HepG2 (cell line): Measurements from ENCODE around the gene OR4D9. TPM values are rescaled to one million over a fixed set of nuclear protein-coding genes. Genes with fewer than 3 reads are reported as not detected.

Experiments
- ARID2 ChIP-seq: sonication (generic); formaldehyde crosslinking; IDR thresholded peaks from 2 replicates; pipeline ENCODE4 v1.8.1; 2022; ENCODE audit warnings: mild to moderate bottlenecking, missing genetic modification reagents, borderline replicate concordance
- CCAR2 ChIP-seq: fragments of 200-400 bp; formaldehyde crosslinking; optimal IDR thresholded peaks from 2 replicates; pipeline ENCODE3; 2018; ENCODE audit warnings: low read depth, mild to moderate bottlenecking, low read length, moderate library complexity
- CREB1 ChIP-seq, 2 experiments: fragments of 450-650 bp in 1 of 2; IDR thresholded peaks; 2 replicates each; pipeline ENCODE4 v1.6.1; 2016 to 2017; ENCODE audit warnings: control low read depth in 1 of 2, mild to moderate bottlenecking in 1 of 2, missing compliant biosample characterization in 1 of 2, missing genetic modification characterization in 1 of 2
- DMAP1 ChIP-seq: IDR thresholded peaks from 2 replicates; pipeline ENCODE4 v1.6.1; 2016
- E2F2 ChIP-seq: sonication (generic); formaldehyde crosslinking; IDR thresholded peaks from 2 replicates; pipeline ENCODE4 v1.4.0; 2020; ENCODE audit warnings: missing genetic modification reagents, borderline replicate concordance
- FOXJ3 ChIP-seq: sonication (generic); formaldehyde crosslinking; IDR thresholded peaks from 2 replicates; pipeline ENCODE4 v1.4.0; 2020; ENCODE audit warnings: missing genetic modification reagents, mild to moderate bottlenecking, borderline replicate concordance
- FOXM1 ChIP-seq: sonication (generic); formaldehyde crosslinking; IDR thresholded peaks from 2 replicates; pipeline ENCODE4 v1.5.0; 2020; ENCODE audit warnings: missing genetic modification reagents
- HMGXB4 ChIP-seq, 2 experiments: sonication (generic) in 1 of 2; formaldehyde crosslinking in 1 of 2; IDR thresholded peaks; 2 replicates each; pipeline versions ENCODE4 v1.4.0 to v1.6.1; 2018 to 2020; ENCODE audit warnings: missing genetic modification reagents in 2 of 2, borderline replicate concordance in 1 of 2, low read depth in 1 of 2, mild to moderate bottlenecking in 1 of 2, missing biosample characterization in 1 of 2
- NFYC ChIP-seq: IDR thresholded peaks from 2 replicates; pipeline ENCODE4 v1.6.1; 2016; ENCODE audit warnings: missing genetic modification reagents, missing compliant biosample characterization
- POLR2G ChIP-seq: fragments of 200-400 bp; formaldehyde crosslinking; IDR thresholded peaks from 2 replicates; pipeline ENCODE4 v1.6.1; 2018; ENCODE audit warnings: mild to moderate bottlenecking, low read depth, low read length, moderate library complexity
- SMAD1 ChIP-seq: sonication (generic); formaldehyde crosslinking; IDR thresholded peaks from 2 replicates; pipeline ENCODE4 v1.4.0; 2020; ENCODE audit warnings: missing genetic modification reagents, low read depth, mild to moderate bottlenecking, borderline replicate concordance
- SNAPC5 ChIP-seq: sonication (generic); formaldehyde crosslinking; IDR thresholded peaks from 2 replicates; pipeline ENCODE4 v1.8.1; 2023; ENCODE audit warnings: mild to moderate bottlenecking, missing genetic modification reagents, borderline replicate concordance
- SP2 ChIP-seq: sonication (generic); formaldehyde crosslinking; IDR thresholded peaks from 2 replicates; pipeline ENCODE4 v1.5.1; 2020; ENCODE audit warnings: mild to moderate bottlenecking, missing genetic modification reagents
- TCF12 ChIP-seq, 2 experiments: fragments of 450-650 bp in 1 of 2; sonication (generic) in 1 of 2; formaldehyde crosslinking in 1 of 2; IDR thresholded peaks; 2 replicates each; pipeline versions ENCODE4 v1.6.1 to v1.8.0; 2017 to 2022; ENCODE audit warnings: antibody characterized with exemption in 1 of 2, mild to moderate bottlenecking in 1 of 2, missing genetic modification reagents in 1 of 2, moderate library complexity in 1 of 2
- ZBTB21 ChIP-seq: sonication (generic); formaldehyde crosslinking; IDR thresholded peaks from 2 replicates; pipeline ENCODE4 v1.4.0; 2020; ENCODE audit warnings: missing genetic modification reagents
- ZBTB49 ChIP-seq: sonication (generic); formaldehyde crosslinking; IDR thresholded peaks from 2 replicates; pipeline ENCODE4 v1.4.0; 2020; ENCODE audit warnings: missing genetic modification reagents, borderline replicate concordance
- ZBTB8A ChIP-seq: sonication (generic); formaldehyde crosslinking; IDR thresholded peaks from 2 replicates; pipeline ENCODE4 v1.4.0; 2020; ENCODE audit warnings: mild to moderate bottlenecking, low read depth, missing genetic modification reagents, borderline replicate concordance
- ZNF253 ChIP-seq: sonication (generic); formaldehyde crosslinking; IDR thresholded peaks from 2 replicates; pipeline ENCODE4 v1.8.0; 2022; ENCODE audit warnings: mild to moderate bottlenecking, missing genetic modification reagents, borderline replicate concordance
- ZNF354B ChIP-seq: sonication (generic); formaldehyde crosslinking; IDR thresholded peaks from 2 replicates; pipeline ENCODE4 v1.8.0; 2022; ENCODE audit warnings: mild to moderate bottlenecking, missing genetic modification reagents
- ZNF704 ChIP-seq: sonication (generic); formaldehyde crosslinking; IDR thresholded peaks from 2 replicates; pipeline ENCODE4 v1.8.1; 2023; ENCODE audit warnings: mild to moderate bottlenecking, inconsistent platforms, moderate library complexity, missing genetic modification reagents, borderline replicate concordance
- ZNF709 ChIP-seq: sonication (generic); formaldehyde crosslinking; IDR thresholded peaks from 2 replicates; pipeline ENCODE4 v1.5.0; 2020; ENCODE audit warnings: mild to moderate bottlenecking, missing genetic modification reagents
- ZSCAN25 ChIP-seq: sonication (generic); formaldehyde crosslinking; IDR thresholded peaks from 2 replicates; pipeline ENCODE4 v1.8.0; 2022; ENCODE audit warnings: mild to moderate bottlenecking, missing genetic modification reagents
- polyA plus RNA-seq, 8 experiments: library from polyadenylated mRNA; depleted of rRNA in 3 of 8; stranded (reverse) in 7 of 8; unstranded in 1 of 8; fragments of >200 nt; fragmentation: Illumina TruSeq in 4 of 8; extraction: Trizol in 4 of 8; gene quantifications; 2 replicates each; pipeline versions ENCODE4 v1.2.1 to v1.2.3, GENCODE V29; 2011 to 2016; ENCODE audit warnings: low read depth in 4 of 8, missing spikeins in 1 of 8, mixed read lengths in 1 of 8; ENCODE audit not compliant: insufficient read depth in 1 of 8
- total RNA-seq, 5 experiments: library from RNA; depleted of rRNA; stranded (reverse); fragments of >200 nt; fragmentation: Illumina TruSeq; extraction: Trizol; gene quantifications; 2 replicates each; pipeline ENCODE4 v1.2.3, GENCODE V29; 2016; ENCODE audit warnings: low read depth in 1 of 5

OR4D9 gene
- total and polyA plus RNA-seq, 2 of the 13 experiments (the other 11 are each of a cell fraction or from before 2014, with no cell fraction given), result not detected

- TF ChIP-seq SMAD1 (CRISPR knock-in tag), result no peak
- no peak for TF ChIP-seq CCAR2
- TF ChIP-seq ZNF704 (CRISPR knock-in tag), result no peak
- no peak for TF ChIP-seq ZBTB21 (CRISPR knock-in tag)
- TF ChIP-seq TCF12 (IDR thresholded peaks at IDR 0.05), result no peak
- TF ChIP-seq TCF12 (CRISPR knock-in tag; IDR thresholded peaks at IDR 0.05), result no peak
- TF ChIP-seq ZNF709 (CRISPR knock-in tag), result no peak
- no peak for TF ChIP-seq ZBTB49
- TF ChIP-seq SP2 (CRISPR knock-in tag), result no peak
- TF ChIP-seq DMAP1 (CRISPR knock-in tag), result peak; percentile 22; the same call in 1 of the 2 replicates
- TF ChIP-seq E2F2 (CRISPR knock-in tag), result no peak
- TF ChIP-seq FOXJ3 (CRISPR knock-in tag), result peak; percentile 48; the same call in 1 of the 2 replicates
- TF ChIP-seq FOXM1 (CRISPR knock-in tag), result no peak
- TF ChIP-seq SNAPC5 (CRISPR knock-in tag), result no peak
- TF ChIP-seq NFYC (CRISPR knock-in tag), result no peak
- TF ChIP-seq ZSCAN25 (CRISPR knock-in tag), result no peak
- no peak for TF ChIP-seq ZNF253
- peak; percentile 95 to 96; a peak in 3 of 4 replicates for TF ChIP-seq HMGXB4 (CRISPR knock-in tag; IDR thresholded peaks at IDR 0.05; ENCODE audit: borderline replicate concordance in 1 of 2, low read depth in 1 of 2)
- TF ChIP-seq CREB1 (IDR thresholded peaks at IDR 0.05), result no peak
- TF ChIP-seq CREB1 (CRISPR knock-in tag; IDR thresholded peaks at IDR 0.05), result peak; percentile 67
- no peak for TF ChIP-seq POLR2G
- TF ChIP-seq ZNF354B (CRISPR knock-in tag), result no peak
- TF ChIP-seq ZBTB8A (CRISPR knock-in tag), result no peak
- TF ChIP-seq ARID2 (CRISPR knock-in tag), result 0 out of 2 replicates have a peak, but pooled peaks have one; percentile 50
Observed at GRCh38 chr11:59556115-59556916, 45.0 kb downstream of the OR4D9 start (continued).
